Activated naive CD8-positive, alpha-beta T cell treated with anti-CD3 and anti-CD28 coated beads for 36 hours (primary cell): ENCODE measurements around the gene KIF22. TPM values are rescaled to one million over a fixed set of nuclear protein-coding genes. Genes with fewer than 3 reads are reported as not detected.
"Not testable (repeated sequence)": the region's sequence is repeated elsewhere in the genome, so short reads cannot be mapped to it uniquely, and the experiment has no call there.

ENCODE experiments used
- DNase-seq: peaks from one replicate; pipeline ENCODE4 v3.0.0; 2021
- H3K27ac Mint-ChIP-seq: one replicate; pipeline ENCODE4 v1.8.0; 2022; ENCODE audit warnings: mild to moderate bottlenecking, moderate library complexity, mixed read lengths
- H3K27me3 Mint-ChIP-seq: one replicate; pipeline ENCODE4 v1.8.0; 2022; ENCODE audit warnings: mild to moderate bottlenecking, mixed read lengths
- H3K36me3 Mint-ChIP-seq: one replicate; pipeline ENCODE4 v1.8.0; 2021; ENCODE audit warnings: mild to moderate bottlenecking, mixed read lengths
- H3K4me1 Mint-ChIP-seq: one replicate; pipeline ENCODE4 v1.8.0; 2021; ENCODE audit warnings: mixed read lengths
- H3K4me3 Mint-ChIP-seq: one replicate; pipeline ENCODE4 v1.8.0; 2022; ENCODE audit warnings: mild to moderate bottlenecking, moderate library complexity, mixed read lengths
- H3K9me3 Mint-ChIP-seq: one replicate; pipeline ENCODE4 v1.8.0; 2022; ENCODE audit warnings: mixed read lengths
- total RNA-seq, 2 experiments: library from RNA; stranded (reverse); gene quantifications; one replicate each; pipeline ENCODE4 v1.2.3, GENCODE V29; 2021

Gene KIF22
- 100 to 1,000 TPM; 145 to 150 TPM for total RNA-seq

GRCh38 chr16:29790183-29790948 is at the start of gene KIF22:
KIF22 (plus strand) TSS chr16:29790751; CDS start chr16:29790760, 9 bp downstream.
- H3K27ac Mint-ChIP-seq = peak within 1 kb of the TSS; percentile 98
- H3K36me3 Mint-ChIP-seq = peaks cover 31% of the 10 kb centered on the region
- no peaks in the 10 kb centered on the region for H3K9me3 Mint-ChIP-seq
- peak; percentile 100 for DNase-seq
- peaks cover 36% of the 10 kb centered on the region for H3K4me1 Mint-ChIP-seq
- no peaks in the 10 kb centered on the region for H3K27me3 Mint-ChIP-seq
- H3K4me3 Mint-ChIP-seq = peak within 1 kb of the TSS; percentile 90

GRCh38 chr16:29742683-29743275 is 47.8 kb upstream of the KIF22 start:
- DNase-seq = no peak
- Mint-ChIP-seq H3K4me1 (peaks cover 81% of the 10 kb centered on the region), H3K9me3 (peaks cover 3% of the 10 kb centered on the region), H3K27me3 (peaks cover 3% of the 10 kb centered on the region), H3K4me3 (peak overlapping the region; percentile 97), H3K27ac (peak overlapping the region; percentile 81), H3K36me3 (peaks cover 37% of the 10 kb centered on the region)

- peaks cover 3% of the 10 kb centered on the region for H3K9me3 Mint-ChIP-seq
- peaks cover 37% of the 10 kb centered on the region for H3K36me3 Mint-ChIP-seq
- peaks cover 3% of the 10 kb centered on the region for H3K27me3 Mint-ChIP-seq
- peak overlapping the region; percentile 97 for H3K4me3 Mint-ChIP-seq
- peak overlapping the region; percentile 81 for H3K27ac Mint-ChIP-seq
- H3K4me1 Mint-ChIP-seq = peaks cover 75% of the 10 kb centered on the region
- no peak for DNase-seq
Measured at GRCh38 chr16:29743475-29743826, 47.1 kb upstream of the KIF22 start.

- Mint-ChIP-seq H3K27me3 (peaks cover 3% of the 10 kb centered on the region), H3K9me3 (peaks cover 3% of the 10 kb centered on the region), H3K4me1 (peaks cover 73% of the 10 kb centered on the region), H3K4me3 (peak overlapping the region; percentile 97), H3K36me3 (peaks cover 37% of the 10 kb centered on the region), H3K27ac (peak overlapping the region; percentile 97)
- peak; percentile 47 for DNase-seq
Measured at GRCh38 chr16:29743827-29744531, 46.6 kb upstream of the KIF22 start.

GRCh38 chr16:29744541-29745101 is 45.9 kb upstream of the KIF22 start:
- H3K36me3 Mint-ChIP-seq = peaks cover 37% of the 10 kb centered on the region
- peak overlapping the region; percentile 97 for H3K27ac Mint-ChIP-seq
- DNase-seq = peak; percentile 34
- peaks cover 3% of the 10 kb centered on the region for H3K27me3 Mint-ChIP-seq
- peak overlapping the region; percentile 97 for H3K4me3 Mint-ChIP-seq
- peaks cover 3% of the 10 kb centered on the region for H3K9me3 Mint-ChIP-seq
- peaks cover 71% of the 10 kb centered on the region for H3K4me1 Mint-ChIP-seq

- peak; percentile 67 for DNase-seq
- H3K27me3 Mint-ChIP-seq = peaks cover 3% of the 10 kb centered on the region
- peak overlapping the region; percentile 97 for H3K4me3 Mint-ChIP-seq
- H3K36me3 Mint-ChIP-seq = peaks cover 37% of the 10 kb centered on the region
- H3K27ac Mint-ChIP-seq = peak overlapping the region; percentile 97
- H3K9me3 Mint-ChIP-seq = peaks cover 3% of the 10 kb centered on the region
- H3K4me1 Mint-ChIP-seq = peaks cover 66% of the 10 kb centered on the region
Measured at GRCh38 chr16:29745121-29745852, 45.3 kb upstream of the KIF22 start.

GRCh38 chr16:29745853-29746345 is 44.7 kb upstream of the KIF22 start, which contains the start of gene C16orf54:
C16orf54 (minus strand) TSS chr16:29745990; CDS start chr16:29744951, 1,039 bp downstream.
- H3K9me3 Mint-ChIP-seq = peaks cover 3% of the 10 kb centered on the region
- peak within 1 kb of the TSS; percentile 97 for H3K4me3 Mint-ChIP-seq
- peaks cover 37% of the 10 kb centered on the region for H3K36me3 Mint-ChIP-seq
- peak within 1 kb of the TSS; percentile 97 for H3K27ac Mint-ChIP-seq
- peak; percentile 88 for DNase-seq
- peaks cover 61% of the 10 kb centered on the region for H3K4me1 Mint-ChIP-seq
- peaks cover 3% of the 10 kb centered on the region for H3K27me3 Mint-ChIP-seq

- H3K36me3 Mint-ChIP-seq = peaks cover 35% of the 10 kb centered on the region
- DNase-seq, H3K27me3 Mint-ChIP-seq, H3K9me3 Mint-ChIP-seq: not testable (repeated sequence)
- peak overlapping the region; percentile 97 for H3K27ac Mint-ChIP-seq
- H3K4me3 Mint-ChIP-seq = peak overlapping the region; percentile 97
- H3K4me1 Mint-ChIP-seq = peaks cover 55% of the 10 kb centered on the region
Measured at GRCh38 chr16:29746518-29746917, 44.0 kb upstream of the KIF22 start.

GRCh38 chr16:29747947-29748759 is 42.4 kb upstream of the KIF22 start:
- Mint-ChIP-seq H3K4me1 (peaks cover 44% of the 10 kb centered on the region), H3K4me3 (no peak overlapping the region), H3K27me3 (peaks cover 3% of the 10 kb centered on the region), H3K36me3 (peaks cover 22% of the 10 kb centered on the region), H3K27ac (no peak overlapping the region), H3K9me3 (peaks cover 3% of the 10 kb centered on the region)
- no peak for DNase-seq

GRCh38 chr16:29748760-29749149 is 41.8 kb upstream of the KIF22 start:
- not testable (repeated sequence) for H3K27ac Mint-ChIP-seq, H3K9me3 Mint-ChIP-seq, H3K4me3 Mint-ChIP-seq, H3K27me3 Mint-ChIP-seq, DNase-seq
- Mint-ChIP-seq H3K4me1 (peaks cover 38% of the 10 kb centered on the region), H3K36me3 (peaks cover 16% of the 10 kb centered on the region)

- H3K4me3 Mint-ChIP-seq = no peak overlapping the region
- H3K27ac Mint-ChIP-seq = no peak overlapping the region
- H3K9me3 Mint-ChIP-seq = no peaks in the 10 kb centered on the region
- H3K4me1 Mint-ChIP-seq = peaks cover 26% of the 10 kb centered on the region
- no peak for DNase-seq
- no peaks in the 10 kb centered on the region for H3K36me3 Mint-ChIP-seq
- H3K27me3 Mint-ChIP-seq = no peaks in the 10 kb centered on the region
Measured at GRCh38 chr16:29753516-29753915, 37.0 kb upstream of the KIF22 start.

- H3K27me3 Mint-ChIP-seq = no peaks in the 10 kb centered on the region
- H3K27ac Mint-ChIP-seq = no peak overlapping the region
- H3K4me1 Mint-ChIP-seq = peaks cover 21% of the 10 kb centered on the region
- H3K9me3 Mint-ChIP-seq = no peaks in the 10 kb centered on the region
- no peak for DNase-seq
- H3K36me3 Mint-ChIP-seq = no peaks in the 10 kb centered on the region
- H3K4me3 Mint-ChIP-seq = no peak overlapping the region
Measured at GRCh38 chr16:29756654-29757053, 33.9 kb upstream of the KIF22 start.

GRCh38 chr16:29757086-29757485 is 33.5 kb upstream of the KIF22 start:
- not testable (repeated sequence) for H3K4me3 Mint-ChIP-seq, DNase-seq, H3K9me3 Mint-ChIP-seq, H3K27ac Mint-ChIP-seq, H3K27me3 Mint-ChIP-seq, H3K36me3 Mint-ChIP-seq
- H3K4me1 Mint-ChIP-seq = peaks cover 21% of the 10 kb centered on the region
